HEK293T (cell line): ENCODE results near the gene HTR3A.

Source experiments
- BHLHE40 ChIP-seq: fragments of 450-650 bp; IDR thresholded peaks from 2 replicates; pipeline ENCODE4 v1.6.1; 2016; ENCODE audit warnings: mild to moderate bottlenecking, moderate library complexity, borderline replicate concordance
- ELF4 ChIP-seq: fragments of 450-650 bp; IDR thresholded peaks from 2 replicates; pipeline ENCODE4 v1.6.1; 2017; ENCODE audit warnings: antibody characterized with exemption
- FOXA1 ChIP-seq: fragments of 450-650 bp; IDR thresholded peaks from 2 replicates; pipeline ENCODE4 v1.6.1; 2016; ENCODE audit warnings: mild to moderate bottlenecking
- FOXM1 ChIP-seq: fragments of 450-650 bp; IDR thresholded peaks from 2 replicates; pipeline ENCODE4 v1.6.1; 2017; ENCODE audit warnings: mild to moderate bottlenecking, borderline replicate concordance
- LEF1 ChIP-seq: fragments of 450-650 bp; IDR thresholded peaks from 2 replicates; pipeline ENCODE4 v1.6.1; 2017; ENCODE audit warnings: mild to moderate bottlenecking, borderline replicate concordance

DNA sequence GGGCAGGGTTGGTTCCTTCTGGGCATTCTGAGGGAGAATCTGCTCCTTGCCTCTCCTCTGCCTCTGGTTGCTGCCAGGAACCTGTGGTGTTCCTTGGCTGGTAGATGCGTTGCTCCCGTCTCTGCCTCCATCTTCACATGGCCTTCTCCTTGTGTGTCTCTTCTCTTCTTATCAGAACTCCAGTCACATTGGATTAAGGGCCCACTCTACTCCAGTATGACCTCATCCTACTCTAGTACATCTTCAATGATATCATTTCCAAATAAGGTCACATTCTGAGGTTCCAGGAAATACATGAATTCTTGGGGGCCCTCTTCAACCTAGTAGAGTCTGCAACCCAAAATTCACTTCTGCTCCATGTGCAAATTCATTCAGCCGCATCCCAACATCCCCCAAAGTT is 37.0 kb upstream of the HTR3A start:
- TF ChIP-seq FOXA1 (no peak), FOXM1 (no peak), ELF4 (no peak), BHLHE40 (no peak), LEF1 (no peak)
